Hematopoietic multipotent progenitor cell treated with erythropoietin and hydrocortisone succinate and interleukin-3 and kit ligand, for 8 days (in vitro differentiated cells): ENCODE data around the gene TEAD4.

Experiments
- DNase-seq: peaks from one replicate; pipeline ENCODE4 v3.0.0-alpha.2; 2015

The TEAD4 gene

GRCh38 chr12:3085341-3086139 lies 126.3 kb downstream of the TEAD4 start:
- no peak for DNase-seq

- no peak for DNase-seq
These were observed 127.0 kb downstream of the TEAD4 start for GRCh38 chr12:3086211-3086610.

- DNase-seq: no peak
These were observed 127.6 kb downstream of the TEAD4 start for GRCh38 chr12:3086729-3087323.

- DNase-seq: no peak
These were observed 128.8 kb downstream of the TEAD4 start for GRCh38 chr12:3087758-3088650.

GRCh38 chr12:3089588-3089987 lies 130.4 kb downstream of the TEAD4 start:
- no peak for DNase-seq
